ENCODE data around the gene PLXNA1.

DNA sequence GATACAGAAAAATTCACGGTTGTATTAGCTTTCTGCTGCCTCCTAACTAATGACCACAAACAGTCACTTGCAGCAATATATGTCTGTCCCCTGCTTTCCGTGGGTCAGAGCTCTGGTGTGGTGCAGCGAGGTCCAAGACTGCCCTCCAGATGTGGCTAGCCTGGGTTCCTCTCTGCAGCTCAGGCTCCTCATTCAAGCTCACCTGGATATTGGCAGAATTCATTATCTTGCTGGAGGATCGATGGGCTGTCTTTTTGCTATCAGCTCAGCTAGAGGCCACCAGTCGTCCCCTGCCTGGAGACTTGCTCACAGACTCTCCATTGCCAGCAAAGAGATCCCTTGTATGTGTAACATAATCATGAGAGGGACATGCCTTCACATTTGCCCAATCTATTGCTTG is 12.8 kb upstream of the PLXNA1 start:
- TF ChIP-seq, protein P1, sequence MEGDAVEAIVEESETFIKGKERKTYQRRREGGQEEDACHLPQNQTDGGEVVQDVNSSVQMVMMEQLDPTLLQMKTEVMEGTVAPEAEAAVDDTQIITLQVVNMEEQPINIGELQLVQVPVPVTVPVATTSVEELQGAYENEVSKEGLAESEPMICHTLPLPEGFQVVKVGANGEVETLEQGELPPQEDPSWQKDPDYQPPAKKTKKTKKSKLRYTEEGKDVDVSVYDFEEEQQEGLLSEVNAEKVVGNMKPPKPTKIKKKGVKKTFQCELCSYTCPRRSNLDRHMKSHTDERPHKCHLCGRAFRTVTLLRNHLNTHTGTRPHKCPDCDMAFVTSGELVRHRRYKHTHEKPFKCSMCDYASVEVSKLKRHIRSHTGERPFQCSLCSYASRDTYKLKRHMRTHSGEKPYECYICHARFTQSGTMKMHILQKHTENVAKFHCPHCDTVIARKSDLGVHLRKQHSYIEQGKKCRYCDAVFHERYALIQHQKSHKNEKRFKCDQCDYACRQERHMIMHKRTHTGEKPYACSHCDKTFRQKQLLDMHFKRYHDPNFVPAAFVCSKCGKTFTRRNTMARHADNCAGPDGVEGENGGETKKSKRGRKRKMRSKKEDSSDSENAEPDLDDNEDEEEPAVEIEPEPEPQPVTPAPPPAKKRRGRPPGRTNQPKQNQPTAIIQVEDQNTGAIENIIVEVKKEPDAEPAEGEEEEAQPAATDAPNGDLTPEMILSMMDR (IDR thresholded peaks at IDR 0.05; ENCODE audit: low read depth, low read length): no peak
- no peak for TF ChIP-seq POLR2A (IDR thresholded peaks at IDR 0.05; ENCODE audit: extremely low read depth, insufficient read length)
- no peak for TF ChIP-seq MAX (IDR thresholded peaks at IDR 0.05; ENCODE audit: low read depth, low read length)
